ENCODE data around the gene AP3B2. TPM values are rescaled to one million over a fixed set of nuclear protein-coding genes. Genes with fewer than 3 reads are reported as not detected.

The AP3B2 gene
- 0.96 TPM in 1 of 2 replicates, not detected in the other for total RNA-seq

GRCh38 chr15:82709421-82710207, at the start of gene AP3B2:
TSS of gene AP3B2 (minus strand) at chr15:82709875. CDS start at chr15:82709706, 169 bp downstream.

GRCh38 chr15:82647045-82647834, 62.4 kb downstream of the AP3B2 start, which contains the start of gene CPEB1:
TSS of gene CPEB1 (minus strand) at chr15:82647363. CDS start at chr15:82628459, 18,904 bp downstream.

Other genes starting within 250 kb of the AP3B2 start
- gene RPS17, start 169.4 kb downstream of the AP3B2 start, total RNA-seq: 1,443 and 1,483 TPM in 2 replicates
- gene CPEB1, start 62.5 kb downstream of the AP3B2 start, total RNA-seq: not detected in 2 replicates
- under 0.01 TPM in 1 of 2 replicates, not detected in the other for gene FSD2, start 96.2 kb upstream of the AP3B2 start, total RNA-seq
- 6.5 and 7.8 TPM in 2 replicates for gene WHAMM, start 99.8 kb upstream of the AP3B2 start, total RNA-seq
- gene HOMER2, start 242.8 kb upstream of the AP3B2 start, total RNA-seq: 0.33 and 0.38 TPM in 2 replicates